Fibroblast of pulmonary artery (primary cell): ENCODE data around the gene ABAT.

Experiments
- DNase-seq: peaks from one replicate; pipeline ENCODE4 v3.0.0-alpha.2; 2010; ENCODE audit warnings: low read depth
- H3K4me3 ChIP-seq: replicated peaks from 2 replicates; pipeline ENCODE4 v1.5.1; 2011; ENCODE audit warnings: low read depth, mild to moderate bottlenecking, control low read depth, low read length, moderate library complexity
- TF ChIP-seq, protein P1 (sequence below): IDR thresholded peaks from 2 replicates; pipeline ENCODE4 v1.5.1; 2011; ENCODE audit warnings: mild to moderate bottlenecking, control low read depth, low read length, inconsistent platforms; ENCODE audit errors: missing control alignments

Gene ABAT

DNA sequence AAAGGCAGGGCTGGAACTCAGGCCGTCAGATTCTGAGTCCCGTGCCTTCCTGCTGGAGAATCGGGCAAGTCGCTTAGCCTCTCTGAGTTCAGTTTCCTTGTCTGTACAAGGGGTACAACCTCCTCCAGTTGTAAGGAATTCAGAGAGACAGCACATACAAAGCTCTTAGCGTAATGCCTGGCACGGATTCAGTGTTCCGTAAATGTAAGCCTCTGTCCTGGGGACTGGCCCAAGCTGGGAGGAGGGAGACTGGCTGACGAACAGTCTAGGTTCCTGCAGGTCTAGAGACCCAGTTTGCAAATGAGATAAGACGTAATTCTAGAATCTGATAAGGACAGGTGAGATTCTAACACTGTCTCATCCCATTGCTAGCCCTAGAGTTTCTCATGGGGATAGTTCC lies 43.0 kb upstream of the ABAT start:
- no peak overlapping the region for H3K4me3 ChIP-seq
- no peak for DNase-seq
- TF ChIP-seq, protein P1, sequence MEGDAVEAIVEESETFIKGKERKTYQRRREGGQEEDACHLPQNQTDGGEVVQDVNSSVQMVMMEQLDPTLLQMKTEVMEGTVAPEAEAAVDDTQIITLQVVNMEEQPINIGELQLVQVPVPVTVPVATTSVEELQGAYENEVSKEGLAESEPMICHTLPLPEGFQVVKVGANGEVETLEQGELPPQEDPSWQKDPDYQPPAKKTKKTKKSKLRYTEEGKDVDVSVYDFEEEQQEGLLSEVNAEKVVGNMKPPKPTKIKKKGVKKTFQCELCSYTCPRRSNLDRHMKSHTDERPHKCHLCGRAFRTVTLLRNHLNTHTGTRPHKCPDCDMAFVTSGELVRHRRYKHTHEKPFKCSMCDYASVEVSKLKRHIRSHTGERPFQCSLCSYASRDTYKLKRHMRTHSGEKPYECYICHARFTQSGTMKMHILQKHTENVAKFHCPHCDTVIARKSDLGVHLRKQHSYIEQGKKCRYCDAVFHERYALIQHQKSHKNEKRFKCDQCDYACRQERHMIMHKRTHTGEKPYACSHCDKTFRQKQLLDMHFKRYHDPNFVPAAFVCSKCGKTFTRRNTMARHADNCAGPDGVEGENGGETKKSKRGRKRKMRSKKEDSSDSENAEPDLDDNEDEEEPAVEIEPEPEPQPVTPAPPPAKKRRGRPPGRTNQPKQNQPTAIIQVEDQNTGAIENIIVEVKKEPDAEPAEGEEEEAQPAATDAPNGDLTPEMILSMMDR: no peak

DNA sequence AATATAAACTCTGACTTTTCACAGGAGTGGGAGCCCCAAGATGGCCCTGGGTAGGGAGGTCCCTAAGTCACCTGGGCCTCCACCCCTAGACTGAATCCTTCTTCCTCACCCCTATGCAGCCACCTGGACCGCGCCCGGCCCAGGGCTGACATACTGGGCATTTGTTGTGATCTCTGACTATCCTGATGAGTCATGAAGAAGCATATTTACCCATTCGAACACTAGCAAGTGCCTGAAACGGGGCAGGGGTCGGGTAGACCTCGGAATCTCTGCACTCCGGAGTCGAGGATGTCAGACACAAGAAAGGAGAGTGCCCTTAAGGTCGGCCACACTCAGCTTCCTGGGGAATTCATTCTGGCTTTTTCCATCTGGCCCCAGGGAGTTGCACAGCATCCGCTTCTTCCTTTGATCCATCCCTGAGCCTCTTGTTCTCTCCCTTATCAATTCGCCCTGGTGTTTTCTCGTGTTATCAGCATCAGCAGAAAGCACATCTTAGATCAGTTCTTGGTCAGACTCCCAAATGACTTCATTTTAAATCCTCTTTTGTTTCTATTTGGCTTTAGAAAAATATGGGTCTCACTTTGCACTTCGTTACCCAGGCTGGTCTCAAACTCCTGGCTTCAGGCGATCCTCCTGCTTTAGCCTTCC lies 42.5 kb upstream of the ABAT start:
- DNase-seq: no peak
- H3K4me3 ChIP-seq: no peak overlapping the region
- TF ChIP-seq, protein P1: no peak

DNA sequence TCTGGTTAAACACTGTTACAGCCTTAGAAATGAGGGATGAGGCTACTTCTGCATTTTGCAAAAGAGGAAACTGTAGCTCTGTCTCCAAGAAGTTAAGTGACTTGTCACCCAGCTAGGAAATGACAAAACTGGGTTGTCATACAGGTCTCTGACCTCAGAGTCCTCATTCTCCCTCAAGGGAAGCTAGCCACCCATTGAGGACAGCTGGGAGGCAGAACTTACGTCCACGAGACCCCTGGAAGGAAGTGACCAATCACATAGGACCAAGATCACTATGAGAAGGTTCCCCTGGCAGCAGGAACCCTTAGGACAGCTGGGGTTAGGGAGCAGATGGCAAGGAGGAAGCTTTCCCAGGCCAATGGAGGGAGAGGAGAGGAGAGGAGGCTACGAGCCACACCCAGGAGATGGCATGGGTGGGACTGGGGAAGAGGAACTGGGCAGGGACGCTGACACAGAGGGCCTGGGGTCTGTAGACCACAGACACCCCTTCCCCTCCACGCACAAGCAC lies 41.7 kb upstream of the ABAT start:
- DNase-seq: no peak
- H3K4me3 ChIP-seq: no peak overlapping the region
- TF ChIP-seq, protein P1: no peak

DNA sequence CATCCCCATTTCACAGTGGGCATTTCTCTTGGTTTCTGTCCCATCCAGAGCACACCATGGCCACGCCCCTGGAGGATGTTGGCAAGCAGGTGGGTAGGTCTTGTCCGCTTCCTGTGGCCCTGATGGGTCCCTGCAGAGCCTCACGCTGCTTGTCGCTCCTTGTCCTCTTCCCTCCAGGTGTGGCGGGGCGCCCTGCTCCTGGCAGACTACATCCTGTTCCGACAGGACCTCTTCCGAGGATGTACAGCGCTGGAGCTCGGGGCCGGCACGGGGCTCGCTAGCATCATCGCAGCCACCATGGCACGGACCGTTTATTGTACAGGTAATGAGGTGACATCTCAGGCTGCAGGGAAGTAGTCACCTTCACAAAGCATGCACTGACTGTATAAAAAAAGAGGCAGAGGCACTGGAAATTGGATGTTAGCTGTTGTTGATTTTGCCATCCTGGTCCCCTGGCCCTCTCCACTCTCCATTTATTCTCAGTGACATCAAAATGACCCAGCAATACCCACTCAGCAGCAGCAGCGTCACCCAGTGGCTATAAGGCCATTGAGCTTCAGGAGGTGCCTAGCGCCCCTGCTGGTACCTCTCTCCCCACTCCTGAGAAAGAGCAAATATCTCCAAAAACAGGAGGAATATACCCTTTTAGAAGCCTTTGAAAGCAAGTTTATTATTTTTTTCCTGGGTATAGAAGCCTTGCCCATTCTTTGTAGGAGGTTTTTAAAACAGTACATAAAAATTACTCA lies 39.3 kb upstream of the ABAT start:
- TF ChIP-seq, protein P1: peak; percentile 92
- DNase-seq: peak; percentile 57

DNA sequence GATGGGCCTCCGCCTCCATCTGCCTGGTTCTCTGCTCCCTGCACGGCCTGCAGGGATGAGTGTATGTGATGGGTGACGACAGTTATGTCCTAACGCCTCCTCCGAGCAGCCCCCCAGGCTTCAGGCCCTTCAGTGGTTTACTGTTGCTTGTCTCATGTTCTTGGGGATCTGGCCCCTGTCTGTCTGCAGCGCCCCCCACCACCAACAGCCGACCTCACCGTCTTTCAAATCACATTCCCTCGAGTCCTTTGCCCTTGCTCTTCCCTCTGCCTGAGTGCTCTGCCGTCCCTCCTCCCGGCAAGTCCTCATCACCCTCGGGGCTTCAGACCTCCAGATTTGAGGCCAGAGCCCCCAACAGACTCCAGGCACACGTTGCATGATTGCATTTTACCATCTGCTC lies 34.7 kb upstream of the ABAT start:
- TF ChIP-seq, protein P1: no peak
- H3K4me3 ChIP-seq: no peak overlapping the region
- DNase-seq: no peak

More for the DNA sequence above, 39.3 kb upstream of the ABAT start:
- no peak overlapping the region for H3K4me3 ChIP-seq

DNA sequence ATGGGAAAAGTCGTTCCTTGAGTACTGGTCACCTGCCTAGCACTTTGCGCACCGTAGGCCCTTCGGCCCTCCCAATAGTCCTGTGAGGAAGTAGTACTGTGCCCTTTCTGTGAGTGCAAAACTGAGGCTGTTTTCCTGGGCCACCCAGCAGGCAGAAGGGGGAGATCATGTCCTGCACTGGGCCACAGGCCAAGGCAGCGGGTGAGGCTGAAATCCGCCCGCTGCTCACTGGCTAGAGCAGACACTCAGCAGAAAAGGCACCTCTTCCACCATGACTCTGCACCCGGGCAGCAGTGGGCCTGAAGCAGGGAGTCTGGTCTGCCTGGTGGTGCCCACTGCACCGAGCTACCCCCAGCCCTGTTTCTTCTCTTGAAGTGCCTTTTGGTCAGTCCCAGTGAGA lies 32.7 kb upstream of the ABAT start:
- TF ChIP-seq, protein P1: no peak
- DNase-seq: no peak
- H3K4me3 ChIP-seq: no peak overlapping the region
